Esophagus squamous epithelium (tissue), 4 donors: ENCODE measurements around the gene COL5A2.

Experiments used
- CTCF ChIP-seq, 6 experiments: fragments of 450-650 bp in 4 of 6; fragments of 200-600 bp in 2 of 6; sonication (generic) in 2 of 6; IDR thresholded peaks; one replicate each; pipeline ENCODE4 v1.5.1; 2016 to 2019; ENCODE audit warnings: antibody characterized with exemption in 6 of 6, mild to moderate bottlenecking in 4 of 6, moderate library complexity in 4 of 6
- POLR2A ChIP-seq, 4 donors: fragments of 450-650 bp; IDR thresholded peaks; one replicate each; pipeline ENCODE4 v1.6.1; 2017; ENCODE audit warnings: antibody characterized with exemption in 4 of 4, mild to moderate bottlenecking in 4 of 4, moderate library complexity in 3 of 4

GRCh38 chr2:189086710-189087109 is 92.9 kb downstream of the COL5A2 start:
- TF ChIP-seq CTCF (IDR thresholded peaks at IDR 0.05) (no peak), POLR2A (IDR thresholded peaks at IDR 0.05) (no peak)
